PFSK-1 (cell line): Measurements from ENCODE around the gene UBE2D1.

Experiments used
- FOXP2 ChIP-seq: optimal IDR thresholded peaks from 2 replicates; pipeline ENCODE3; 2011; ENCODE audit warnings: borderline replicate concordance, control low read depth, inconsistent platforms; ENCODE audit not compliant: insufficient read depth; ENCODE audit errors: extremely low read length, extremely low read depth
- POLR2AphosphoS5 ChIP-seq: IDR thresholded peaks from 2 replicates; pipeline ENCODE4 v1.6.1; 2012; ENCODE audit warnings: low read depth, mild to moderate bottlenecking, control low read depth, low read length, moderate library complexity
- SIN3A ChIP-seq: IDR thresholded peaks from 2 replicates; pipeline ENCODE4 v1.6.1; 2012; ENCODE audit warnings: mild to moderate bottlenecking, low read length, moderate library complexity, borderline replicate concordance; ENCODE audit not compliant: insufficient read depth
- TAF1 ChIP-seq: IDR thresholded peaks from 2 replicates; pipeline ENCODE4 v1.6.1; 2012; ENCODE audit warnings: low read length, control low read depth, borderline replicate concordance; ENCODE audit not compliant: insufficient read depth
- TF ChIP-seq, protein P1 (sequence below), 2 experiments: IDR thresholded peaks; 2 replicates each; pipeline versions ENCODE4 v1.6.1 to v1.8.0; 2011 to 2012; ENCODE audit warnings: low read depth in 2 of 2, low read length in 2 of 2, control low read depth in 1 of 2, inconsistent platforms in 1 of 2, mild to moderate bottlenecking in 1 of 2, moderate library complexity in 1 of 2; ENCODE audit not compliant: insufficient read depth in 1 of 2

Gene UBE2D1

GRCh38 chr10:58322072-58322834 is 12.6 kb upstream of the UBE2D1 start:
- no peak for TF ChIP-seq POLR2AphosphoS5
- TF ChIP-seq TAF1 = no peak
- no peak for TF ChIP-seq FOXP2
- TF ChIP-seq, protein P1, sequence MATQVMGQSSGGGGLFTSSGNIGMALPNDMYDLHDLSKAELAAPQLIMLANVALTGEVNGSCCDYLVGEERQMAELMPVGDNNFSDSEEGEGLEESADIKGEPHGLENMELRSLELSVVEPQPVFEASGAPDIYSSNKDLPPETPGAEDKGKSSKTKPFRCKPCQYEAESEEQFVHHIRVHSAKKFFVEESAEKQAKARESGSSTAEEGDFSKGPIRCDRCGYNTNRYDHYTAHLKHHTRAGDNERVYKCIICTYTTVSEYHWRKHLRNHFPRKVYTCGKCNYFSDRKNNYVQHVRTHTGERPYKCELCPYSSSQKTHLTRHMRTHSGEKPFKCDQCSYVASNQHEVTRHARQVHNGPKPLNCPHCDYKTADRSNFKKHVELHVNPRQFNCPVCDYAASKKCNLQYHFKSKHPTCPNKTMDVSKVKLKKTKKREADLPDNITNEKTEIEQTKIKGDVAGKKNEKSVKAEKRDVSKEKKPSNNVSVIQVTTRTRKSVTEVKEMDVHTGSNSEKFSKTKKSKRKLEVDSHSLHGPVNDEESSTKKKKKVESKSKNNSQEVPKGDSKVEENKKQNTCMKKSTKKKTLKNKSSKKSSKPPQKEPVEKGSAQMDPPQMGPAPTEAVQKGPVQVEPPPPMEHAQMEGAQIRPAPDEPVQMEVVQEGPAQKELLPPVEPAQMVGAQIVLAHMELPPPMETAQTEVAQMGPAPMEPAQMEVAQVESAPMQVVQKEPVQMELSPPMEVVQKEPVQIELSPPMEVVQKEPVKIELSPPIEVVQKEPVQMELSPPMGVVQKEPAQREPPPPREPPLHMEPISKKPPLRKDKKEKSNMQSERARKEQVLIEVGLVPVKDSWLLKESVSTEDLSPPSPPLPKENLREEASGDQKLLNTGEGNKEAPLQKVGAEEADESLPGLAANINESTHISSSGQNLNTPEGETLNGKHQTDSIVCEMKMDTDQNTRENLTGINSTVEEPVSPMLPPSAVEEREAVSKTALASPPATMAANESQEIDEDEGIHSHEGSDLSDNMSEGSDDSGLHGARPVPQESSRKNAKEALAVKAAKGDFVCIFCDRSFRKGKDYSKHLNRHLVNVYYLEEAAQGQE (IDR thresholded peaks at IDR 0.05; ENCODE audit: insufficient read depth in 1 of 2, low read depth in 2 of 2, low read length in 2 of 2) = no peak
- TF ChIP-seq SIN3A = no peak

DNA sequence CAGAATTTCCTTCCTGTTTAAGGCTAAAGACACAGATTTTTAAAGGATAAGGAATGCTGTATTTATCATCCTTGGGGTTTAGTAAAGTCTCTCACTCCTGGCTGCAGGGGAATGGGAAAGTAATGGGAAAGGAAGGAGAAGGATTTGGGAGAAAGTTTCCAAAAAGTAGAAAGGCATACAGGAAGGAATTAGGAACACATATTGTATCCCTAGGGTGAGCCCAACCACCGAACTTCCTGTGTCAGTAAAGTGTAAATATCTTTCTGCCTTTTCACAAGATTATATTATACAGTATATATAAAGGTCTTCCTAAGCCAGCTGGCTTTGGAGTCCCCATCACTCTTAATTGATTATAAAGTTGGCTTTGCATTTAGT is 12.0 kb upstream of the UBE2D1 start:
- TF ChIP-seq SIN3A (no peak), POLR2AphosphoS5 (no peak), TAF1 (no peak), FOXP2 (no peak)
- TF ChIP-seq, protein P1 (IDR thresholded peaks at IDR 0.05; ENCODE audit: insufficient read depth in 1 of 2, low read depth in 2 of 2, low read length in 2 of 2) = no peak

- TF ChIP-seq SIN3A = no peak
These were observed 7.8 kb upstream of the UBE2D1 start for GRCh38 chr10:58326967-58327381.

DNA sequence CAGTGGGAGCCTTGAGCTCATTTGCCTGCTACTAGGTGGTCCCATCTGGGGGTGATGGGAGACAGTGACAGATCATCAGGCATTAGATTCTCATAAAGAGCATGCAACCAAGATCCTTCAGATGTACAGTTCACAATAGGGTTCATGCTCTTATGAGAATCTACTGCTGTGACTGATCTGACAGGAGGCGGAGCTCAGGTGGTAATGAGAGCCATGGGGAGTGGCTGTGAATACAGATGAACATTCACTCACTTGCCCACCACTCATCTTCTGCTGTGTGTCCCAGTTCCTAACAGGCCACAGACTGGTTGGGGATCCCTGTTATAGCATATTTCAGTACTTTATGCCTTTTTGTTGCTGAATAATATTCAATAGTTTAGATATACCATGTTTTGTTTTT is 6.6 kb upstream of the UBE2D1 start:
- TF ChIP-seq FOXP2 = no peak
- TF ChIP-seq SIN3A = no peak
- TF ChIP-seq, protein P1 (IDR thresholded peaks at IDR 0.05; ENCODE audit: insufficient read depth in 1 of 2, low read depth in 2 of 2, low read length in 2 of 2) = no peak
- no peak for TF ChIP-seq POLR2AphosphoS5
- TF ChIP-seq TAF1 = no peak

DNA sequence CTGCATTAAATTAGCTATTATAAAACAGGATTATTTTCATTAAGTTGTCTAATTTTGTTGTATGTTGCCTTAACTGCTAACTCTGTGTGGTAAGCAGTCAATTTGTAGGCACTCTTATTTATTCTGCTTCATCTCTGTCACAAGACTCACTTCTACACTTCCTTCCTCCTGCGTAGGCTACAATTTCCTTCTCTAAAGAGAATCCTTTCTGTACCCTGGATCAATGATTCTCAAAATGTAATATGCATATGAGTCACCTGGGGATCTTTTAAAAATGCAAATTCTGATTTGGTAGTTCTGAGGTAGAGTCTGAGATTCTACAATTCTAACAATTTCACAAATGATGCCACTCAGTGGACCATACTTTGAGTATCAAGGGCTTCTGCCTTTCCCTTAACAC is 4.4 kb upstream of the UBE2D1 start:
- TF ChIP-seq, protein P1 (IDR thresholded peaks at IDR 0.05; ENCODE audit: insufficient read depth in 1 of 2, low read depth in 2 of 2, low read length in 2 of 2) = no peak
- TF ChIP-seq TAF1 (no peak), FOXP2 (no peak), POLR2AphosphoS5 (no peak), SIN3A (no peak)
